Kidney (tissue), 14 donors: ENCODE data around the gene WNT7A. TPM values are rescaled to one million over a fixed set of nuclear protein-coding genes. Genes with fewer than 3 reads are reported as not detected.

Experiments used
- DNase-seq, 5 donors: peaks; one replicate each; pipeline ENCODE4 v3.0.0-alpha.2; 2013 to 2020
- FAIRE-seq: peaks from 2 replicates; lab custom pipeline; 2012; peaks lifted over from hg19 to GRCh38; lab: Jason Lieb, UNC
- H3K27ac ChIP-seq, 2 donors: one replicate each; pipeline ENCODE4 v1.7.0; 2013; ENCODE audit warnings: low read depth in 2 of 2, low read length in 2 of 2, inconsistent platforms in 1 of 2
- H3K27me3 ChIP-seq: one replicate; pipeline ENCODE4 v1.7.1; 2013; ENCODE audit warnings: low read length, inconsistent platforms; ENCODE audit not compliant: control insufficient read depth, insufficient read depth
- H3K36me3 ChIP-seq, 3 donors: one replicate each; pipeline versions ENCODE4 v1.7.0 to v1.7.1; 2013; ENCODE audit warnings: low read length in 3 of 3, control low read depth in 1 of 3, inconsistent platforms in 1 of 3; ENCODE audit not compliant: insufficient read depth in 3 of 3, control insufficient read depth in 2 of 3
- H3K4me1 ChIP-seq, 3 donors: one replicate each; pipeline versions ENCODE4 v1.7.0 to v1.7.1; 2013; ENCODE audit warnings: low read length in 3 of 3, inconsistent platforms in 1 of 3, low read depth in 1 of 3; ENCODE audit not compliant: control insufficient read depth in 2 of 3, insufficient read depth in 2 of 3
- H3K4me3 ChIP-seq, 3 donors: one replicate each; pipeline versions ENCODE4 v1.7.0 to v1.8.1; 2013; ENCODE audit warnings: low read length in 3 of 3, control low read depth in 1 of 3, inconsistent platforms in 1 of 3
- H3K9ac ChIP-seq, 3 donors: one replicate each; pipeline versions ENCODE4 v1.7.0 to v1.7.1; 2013; ENCODE audit warnings: low read length in 3 of 3, control low read depth in 1 of 3, inconsistent platforms in 1 of 3
- H3K9me3 ChIP-seq, 3 donors: one replicate each; pipeline versions ENCODE4 v1.7.0 to v1.7.1; 2013; ENCODE audit warnings: low read length in 3 of 3, control low read depth in 1 of 3, inconsistent platforms in 1 of 3; ENCODE audit not compliant: control insufficient read depth in 2 of 3, insufficient read depth in 1 of 3
- intact Hi-C: fragments of 100-400 bp; cut with DNase I; formaldehyde crosslinking; loops from one replicate; pipeline ENCODE4 v1.11.1; 2022
- polyA plus RNA-seq: library from polyadenylated mRNA; stranded (reverse); fragments of 350-450 nt; fragmentation: Illumina TruSeq; extraction: RNeasy Lipid Tissue Mini Kit (QIAGEN cat#74804); gene quantifications from one replicate; pipeline ENCODE4 v1.2.3, GENCODE V29; 2014; ENCODE audit warnings: low read depth, low replicate concordance; ENCODE audit not compliant: insufficient read depth
- total RNA-seq: library from RNA; stranded (reverse); fragmentation: NEBNext Ultra II Directional; extraction: Animal tissue kit (Norgen Biotek cat#: 25700); gene quantifications from one replicate; pipeline ENCODE4 v1.2.1, GENCODE V29; 2021
- TF ChIP-seq, protein P1 (sequence below): IDR thresholded peaks from 3 replicates; pipeline ENCODE4 v1.5.1; 2012; ENCODE audit warnings: mild to moderate bottlenecking, moderate library complexity, borderline replicate concordance; ENCODE audit not compliant: insufficient read depth; ENCODE audit errors: extremely low read depth
- donor health status: control.
- donor health status: control.
- donor health status: control.
- donor health status: control.
- donor health status: control.
- donor health status: DM: yes; HTN: yes; CAD: no.
- donor health status: Normal renal cell carcinoma (clear cell type).

WNT7A gene
- total and polyA plus RNA-seq, 2 donors from 2014 or later: 0.13 to 3.3 TPM

DNA sequence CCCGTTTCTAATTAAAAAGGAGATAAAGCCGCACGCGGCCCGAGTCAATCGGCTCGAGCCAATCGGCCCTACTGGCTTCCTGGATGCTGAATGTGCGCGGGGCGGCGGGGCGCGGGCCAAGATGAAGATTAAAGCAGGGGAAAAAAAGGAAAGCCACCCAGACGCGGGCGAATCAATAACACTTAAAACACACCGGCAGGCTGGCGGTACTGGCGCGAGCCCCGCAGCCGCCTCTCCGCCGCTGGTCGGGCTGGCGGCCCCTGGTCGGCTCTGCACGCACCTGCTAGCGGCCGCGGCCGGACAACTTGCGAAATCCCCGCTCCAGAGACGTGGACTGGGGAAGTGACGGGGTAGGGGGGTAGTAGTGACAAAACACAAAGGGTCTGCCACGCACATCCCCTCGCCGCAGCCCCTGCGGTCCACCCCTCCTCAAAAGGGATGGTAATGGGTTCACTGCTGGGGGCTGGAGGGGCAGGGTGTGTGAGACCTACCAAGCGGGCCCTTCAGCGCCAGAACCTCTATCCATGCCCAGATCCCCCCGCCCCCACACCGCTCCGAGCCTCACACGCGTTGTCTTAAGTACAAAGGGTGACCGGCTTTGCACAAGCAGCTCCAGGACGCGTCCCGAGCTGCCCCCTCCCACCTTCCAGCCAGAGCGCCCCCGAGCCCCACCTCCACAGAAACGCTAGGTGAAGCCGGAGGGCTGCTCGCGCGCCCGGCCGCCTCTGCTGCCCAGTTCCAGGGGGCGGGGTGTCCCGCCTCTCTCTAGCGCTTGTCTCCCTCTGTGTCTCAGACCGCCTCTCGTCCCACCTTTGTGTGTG is 1.4 kb downstream of the WNT7A start:
- Histone ChIP-seq H3K27ac (no peak overlapping the region), H3K36me3 (no peaks in the 10 kb centered on the region), H3K4me1 (peaks cover 0 to 9% (median 0%) of the 10 kb centered on the region in 3 donors), H3K9ac (no peak overlapping the region), H3K27me3 (peaks cover 38% of the 10 kb centered on the region), H3K9me3 (no peaks in the 10 kb centered on the region), H3K4me3 (no peak overlapping the region)
- DNase-seq (peak in 4 of 5 donors; percentile 26 to 44 (median 35)), FAIRE-seq (no peak)
- TF ChIP-seq, protein P1, sequence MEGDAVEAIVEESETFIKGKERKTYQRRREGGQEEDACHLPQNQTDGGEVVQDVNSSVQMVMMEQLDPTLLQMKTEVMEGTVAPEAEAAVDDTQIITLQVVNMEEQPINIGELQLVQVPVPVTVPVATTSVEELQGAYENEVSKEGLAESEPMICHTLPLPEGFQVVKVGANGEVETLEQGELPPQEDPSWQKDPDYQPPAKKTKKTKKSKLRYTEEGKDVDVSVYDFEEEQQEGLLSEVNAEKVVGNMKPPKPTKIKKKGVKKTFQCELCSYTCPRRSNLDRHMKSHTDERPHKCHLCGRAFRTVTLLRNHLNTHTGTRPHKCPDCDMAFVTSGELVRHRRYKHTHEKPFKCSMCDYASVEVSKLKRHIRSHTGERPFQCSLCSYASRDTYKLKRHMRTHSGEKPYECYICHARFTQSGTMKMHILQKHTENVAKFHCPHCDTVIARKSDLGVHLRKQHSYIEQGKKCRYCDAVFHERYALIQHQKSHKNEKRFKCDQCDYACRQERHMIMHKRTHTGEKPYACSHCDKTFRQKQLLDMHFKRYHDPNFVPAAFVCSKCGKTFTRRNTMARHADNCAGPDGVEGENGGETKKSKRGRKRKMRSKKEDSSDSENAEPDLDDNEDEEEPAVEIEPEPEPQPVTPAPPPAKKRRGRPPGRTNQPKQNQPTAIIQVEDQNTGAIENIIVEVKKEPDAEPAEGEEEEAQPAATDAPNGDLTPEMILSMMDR: no peak
- intact Hi-C loops: no loop called here

DNA sequence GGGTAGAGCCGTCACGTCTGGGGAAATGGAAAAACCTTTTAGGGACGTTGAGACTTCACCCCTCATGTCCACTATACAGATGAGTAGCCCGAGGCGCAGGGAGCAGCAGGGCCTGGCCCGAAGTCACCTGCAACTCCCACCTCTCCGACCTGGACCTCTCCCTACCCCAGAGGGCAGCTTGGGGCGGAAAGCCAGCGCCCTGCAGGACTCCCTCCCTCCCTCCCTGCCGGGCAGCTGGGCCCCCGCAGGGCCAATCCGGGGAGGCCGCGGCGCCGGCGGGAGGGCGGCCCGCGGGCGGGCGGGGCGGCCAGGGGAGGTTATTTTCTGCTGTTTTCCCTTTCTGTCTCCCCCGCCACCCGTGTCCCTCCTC is 2.0 kb downstream of the WNT7A start:
- H3K27me3 ChIP-seq: peaks cover 37% of the 10 kb centered on the region
- H3K4me3 ChIP-seq: no peak overlapping the region
- intact Hi-C loops: no loop called here

DNA sequence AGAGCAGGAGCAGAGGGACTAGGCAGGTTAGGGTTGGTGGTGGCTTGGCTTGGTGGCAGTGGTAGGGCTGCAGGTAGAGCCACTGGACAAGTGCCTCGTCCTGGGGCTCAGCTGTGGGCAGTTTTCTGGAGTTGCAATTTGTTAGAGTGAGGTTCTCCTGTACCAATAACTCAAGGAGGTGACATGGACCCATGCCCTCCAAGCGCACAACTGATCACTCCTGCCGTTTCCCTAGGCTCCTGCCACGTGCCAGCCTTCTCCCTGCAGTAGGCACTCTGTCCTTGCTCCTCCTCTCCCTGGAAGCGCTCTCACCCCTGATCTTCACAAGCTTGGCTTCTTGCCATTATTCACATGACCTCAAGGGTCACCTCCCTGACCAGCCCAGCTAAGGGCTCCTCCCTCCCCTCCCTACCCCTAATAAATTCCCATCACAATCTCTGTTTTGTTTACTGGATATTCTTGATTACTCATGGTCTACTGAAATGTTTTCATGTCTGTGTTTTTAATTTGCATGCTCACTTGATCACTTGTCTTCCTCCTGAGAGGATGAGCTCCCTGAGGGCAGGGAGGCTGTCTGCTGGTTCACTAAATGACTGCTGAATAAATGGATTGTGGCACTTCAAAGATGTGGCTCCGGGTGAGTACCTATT is 3.3 kb downstream of the WNT7A start:
- Histone ChIP-seq H3K27me3 (peaks cover 30% of the 10 kb centered on the region), H3K36me3 (no peaks in the 10 kb centered on the region), H3K4me1 (peaks cover 0 to 9% (median 0%) of the 10 kb centered on the region in 3 donors), H3K27ac (no peak overlapping the region), H3K9ac (no peak overlapping the region), H3K4me3 (no peak overlapping the region), H3K9me3 (no peaks in the 10 kb centered on the region)
- TF ChIP-seq, protein P1: no peak
- FAIRE-seq (no peak), DNase-seq (no peak)
- intact Hi-C loops: no loop called here

More for the DNA sequence above, 2.0 kb downstream of the WNT7A start:
- H3K4me1 ChIP-seq: peaks cover 0 to 9% (median 0%) of the 10 kb centered on the region in 3 donors
- FAIRE-seq (no peak), DNase-seq (no peak)
- H3K9me3 ChIP-seq: no peaks in the 10 kb centered on the region
- TF ChIP-seq, protein P1: no peak
- H3K27ac ChIP-seq: no peak overlapping the region
- no peak overlapping the region for H3K9ac ChIP-seq
- no peaks in the 10 kb centered on the region for H3K36me3 ChIP-seq
